RWPE1 (cell line): ENCODE data around the gene EHD4.

Experiments
- CTCF ChIA-PET: fragments of 350-600 bp; sonication (Branson Sonifier 250); formaldehyde crosslinking; extraction: SDS; loops from one replicate; lab custom pipeline; 2021; lab: Yijun Ruan, JAX
- POLR2A ChIA-PET: fragments of 400-600 bp; formaldehyde crosslinking; extraction: SDS; loops from one replicate; lab custom pipeline; 2020; ENCODE audit warnings: antibody characterized with exemption; ENCODE audit not compliant: low non-redundant PET; lab: Yijun Ruan, JAX
- DNase-seq: peaks from one replicate; pipeline ENCODE4 v3.0.0; 2012; ENCODE audit warnings: low spot score
- H3K27ac ChIP-seq: fragments of 450-650 bp; 2 replicates; pipeline ENCODE4 v1.5.1; 2017
- TF ChIP-seq, protein P1 (sequence below): fragments of 450-650 bp; conservative IDR thresholded peaks from 2 replicates; pipeline ENCODE4 v1.5.1; 2017; ENCODE audit warnings: low read depth, mild to moderate bottlenecking

Gene EHD4

DNA sequence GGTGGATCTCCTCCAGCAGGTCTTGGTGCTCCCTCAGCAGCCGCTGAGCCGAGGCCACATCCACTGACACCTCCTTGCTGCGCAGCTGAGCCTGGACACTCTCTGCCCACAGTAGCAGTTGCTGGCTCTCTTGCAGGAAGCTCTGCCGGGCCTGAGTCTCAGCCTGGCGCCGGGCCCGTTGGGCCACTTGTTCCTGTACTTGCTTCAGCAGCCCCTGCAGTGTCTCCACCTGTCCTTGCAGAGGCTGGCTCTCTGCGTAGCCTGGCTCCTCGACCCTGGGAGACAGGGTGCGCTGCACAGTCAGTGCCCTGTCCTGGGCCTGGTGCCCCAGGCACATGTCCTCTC is 94.0 kb downstream of the EHD4 start:
- CTCF ChIA-PET: no interaction called here
- DNase-seq: no peak
- peak overlapping the region; percentile 12; the same call in 1 of the 2 replicates for H3K27ac ChIP-seq
- TF ChIP-seq, protein P1, sequence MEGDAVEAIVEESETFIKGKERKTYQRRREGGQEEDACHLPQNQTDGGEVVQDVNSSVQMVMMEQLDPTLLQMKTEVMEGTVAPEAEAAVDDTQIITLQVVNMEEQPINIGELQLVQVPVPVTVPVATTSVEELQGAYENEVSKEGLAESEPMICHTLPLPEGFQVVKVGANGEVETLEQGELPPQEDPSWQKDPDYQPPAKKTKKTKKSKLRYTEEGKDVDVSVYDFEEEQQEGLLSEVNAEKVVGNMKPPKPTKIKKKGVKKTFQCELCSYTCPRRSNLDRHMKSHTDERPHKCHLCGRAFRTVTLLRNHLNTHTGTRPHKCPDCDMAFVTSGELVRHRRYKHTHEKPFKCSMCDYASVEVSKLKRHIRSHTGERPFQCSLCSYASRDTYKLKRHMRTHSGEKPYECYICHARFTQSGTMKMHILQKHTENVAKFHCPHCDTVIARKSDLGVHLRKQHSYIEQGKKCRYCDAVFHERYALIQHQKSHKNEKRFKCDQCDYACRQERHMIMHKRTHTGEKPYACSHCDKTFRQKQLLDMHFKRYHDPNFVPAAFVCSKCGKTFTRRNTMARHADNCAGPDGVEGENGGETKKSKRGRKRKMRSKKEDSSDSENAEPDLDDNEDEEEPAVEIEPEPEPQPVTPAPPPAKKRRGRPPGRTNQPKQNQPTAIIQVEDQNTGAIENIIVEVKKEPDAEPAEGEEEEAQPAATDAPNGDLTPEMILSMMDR: no peak
- POLR2A ChIA-PET: no interaction called here

DNA sequence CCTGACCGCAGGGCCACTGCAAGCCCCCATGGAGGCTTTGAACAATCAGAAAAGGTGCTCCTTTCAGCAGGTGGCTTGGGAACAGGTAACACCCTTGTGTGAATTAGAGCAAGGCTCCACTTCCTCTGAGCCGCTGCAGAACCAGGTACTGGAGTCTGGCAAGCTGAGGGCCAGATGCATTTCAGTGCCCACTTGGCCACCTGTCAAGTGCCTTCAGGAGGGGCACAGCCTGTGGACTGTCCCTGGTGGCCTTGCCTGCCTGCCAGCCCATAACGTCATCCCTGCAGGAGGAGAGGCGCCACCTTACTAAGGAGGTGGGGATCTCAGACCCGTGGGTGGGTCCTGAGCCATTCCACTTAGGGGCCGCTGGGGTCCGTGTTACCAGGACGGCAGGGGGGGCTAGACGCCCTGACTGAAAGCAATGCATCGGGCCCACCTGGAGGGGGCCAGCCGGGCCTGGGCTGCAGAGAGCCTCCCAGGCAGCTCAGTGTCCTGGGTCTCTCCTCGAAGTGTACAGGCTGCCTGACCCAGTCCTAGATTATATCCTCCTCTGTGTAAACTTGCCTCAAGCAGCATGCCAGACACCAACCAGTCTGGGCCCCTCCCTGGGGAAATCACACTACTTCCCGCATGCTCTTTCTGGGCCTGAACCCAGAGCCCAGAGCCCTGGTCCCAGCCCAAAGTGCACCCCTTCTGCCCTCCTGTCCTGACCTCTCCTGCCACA is 94.6 kb downstream of the EHD4 start:
- CTCF ChIA-PET: no interaction called here

DNA sequence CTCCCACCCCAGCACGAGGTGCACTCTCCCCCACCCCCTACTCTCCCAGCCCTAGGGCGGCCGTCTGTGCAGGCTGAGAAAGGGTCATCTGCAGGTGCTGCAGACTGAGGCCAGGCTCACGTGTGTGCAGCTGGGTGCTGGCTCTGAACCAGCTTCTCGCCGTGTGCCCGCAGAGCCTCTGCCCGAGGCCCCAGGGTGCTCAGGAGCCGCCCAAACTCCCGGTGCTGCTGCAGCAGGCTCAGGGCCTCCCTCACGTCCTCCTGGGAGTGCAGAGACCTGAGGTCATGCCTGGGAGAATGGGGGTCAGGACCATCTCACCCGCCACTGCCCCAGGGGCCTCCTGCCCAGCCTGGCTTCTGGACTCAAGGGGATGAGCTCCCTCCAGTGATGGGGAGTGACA is 95.7 kb downstream of the EHD4 start:
- H3K27ac ChIP-seq: peak overlapping the region; percentile 1; the same call in 1 of the 2 replicates
- ChIA-PET POLR2A (interaction anchor here (0.6 to 1.4 kb wide), 2 partner anchors 25 to 374 kb away, joined by 3 read pairs; no protein-coding TSS in a partner anchor), CTCF (interaction anchor here (0.5 to 0.8 kb wide), 2 partner anchors 12 to 39 kb away, joined by 3 to 6 read pairs; no protein-coding TSS in a partner anchor)
- TF ChIP-seq, protein P1: no peak
- DNase-seq: no peak

More for the DNA sequence above, 94.6 kb downstream of the EHD4 start:
- no peak for DNase-seq
- POLR2A ChIA-PET: no interaction called here
- peak overlapping the region; percentile 12; the same call in 1 of the 2 replicates for H3K27ac ChIP-seq
- TF ChIP-seq, protein P1: no peak

DNA sequence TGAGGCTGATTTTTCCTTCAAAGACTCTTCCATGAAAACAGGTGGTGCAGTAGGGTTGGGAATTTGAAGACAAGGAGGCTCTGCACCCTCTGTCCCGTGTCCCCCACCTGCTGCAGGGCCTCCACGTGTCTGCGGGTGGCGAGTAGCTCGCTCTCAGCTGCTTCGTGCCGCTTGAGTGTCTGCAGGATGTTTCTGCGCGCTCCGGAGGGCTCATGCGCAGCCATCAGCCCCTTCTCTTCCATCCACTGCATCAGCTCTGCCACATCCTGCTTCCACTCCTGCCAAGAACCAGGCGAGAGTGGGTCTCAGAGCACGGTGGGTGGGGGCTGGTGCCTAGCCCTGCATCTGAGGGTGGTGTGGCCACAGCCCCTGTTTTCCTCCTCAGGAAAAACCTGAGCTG is 96.3 kb downstream of the EHD4 start:
- no peak for DNase-seq
- H3K27ac ChIP-seq: no peak overlapping the region
- POLR2A ChIA-PET: interaction anchor here (0.6 to 1.4 kb wide), 2 partner anchors 24 to 373 kb away, joined by 3 read pairs; no protein-coding TSS in a partner anchor
- CTCF ChIA-PET: interaction anchor here (0.5 to 1.1 kb wide), 3 partner anchors 10 to 40 kb away, joined by 3 to 6 read pairs (median 5); no protein-coding TSS in a partner anchor
- TF ChIP-seq, protein P1: no peak

DNA sequence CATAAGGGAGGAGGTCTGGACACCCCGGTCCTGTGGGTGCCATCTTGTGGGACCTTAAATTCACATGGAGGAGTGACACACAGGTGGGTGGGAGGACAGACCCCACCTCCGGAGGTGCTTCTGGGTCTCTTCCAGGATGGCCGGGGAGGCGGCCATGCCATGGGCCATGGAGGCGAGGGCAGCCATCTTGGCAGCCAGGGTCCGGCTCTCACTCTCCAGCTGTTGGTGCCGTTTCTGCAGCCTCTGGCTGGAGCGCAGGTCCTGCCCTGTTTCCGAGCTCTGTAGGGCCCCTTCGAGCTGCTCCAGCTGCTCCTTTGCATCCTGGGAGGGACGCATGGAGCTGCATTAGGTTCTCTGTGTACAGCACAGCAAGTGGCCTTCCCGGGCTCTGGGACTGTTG is 97.6 kb downstream of the EHD4 start:
- TF ChIP-seq, protein P1: no peak
- DNase-seq: no peak
- CTCF ChIA-PET: interaction anchor here (1.0 kb wide), 1 partner anchor 10 kb away, joined by 5 read pairs; no protein-coding TSS in a partner anchor
- POLR2A ChIA-PET: no interaction called here
- no peak overlapping the region for H3K27ac ChIP-seq

DNA sequence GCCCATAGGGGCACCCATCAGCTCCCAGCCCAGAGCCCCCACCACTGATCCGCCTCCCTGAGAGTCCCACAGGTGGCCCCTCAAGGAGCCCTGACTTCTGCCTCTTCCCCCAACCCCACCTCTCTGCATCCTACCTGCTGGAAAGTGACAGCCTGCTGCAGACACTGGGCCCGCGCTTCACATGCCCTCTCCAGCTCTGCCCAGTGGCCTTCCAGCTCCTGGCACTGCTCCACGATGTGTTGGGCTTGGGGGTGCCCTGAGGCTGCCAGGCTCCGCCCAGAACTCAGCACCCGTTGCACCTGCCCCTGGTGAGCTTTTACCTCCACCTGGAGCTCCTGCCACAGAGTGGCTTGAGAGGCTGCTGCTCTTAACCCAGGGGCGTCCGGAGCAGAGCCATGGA is 98.6 kb downstream of the EHD4 start:
- H3K27ac ChIP-seq: no peak overlapping the region
- TF ChIP-seq, protein P1: no peak
- DNase-seq: no peak
- ChIA-PET CTCF (interaction anchor here (0.6 to 0.7 kb wide), 2 partner anchors 22 to 106 kb away, joined by 3 read pairs; no protein-coding TSS in a partner anchor), POLR2A (no interaction called here)
